Neutrophil (primary cell): ENCODE measurements around the gene PRR7.
A peak's percentile ranks its signal among the peaks of the same experiment; 100 is the strongest.

Experiments used
- H3K27ac ChIP-seq: fragments of 200-600 bp; sonication (generic); 2 replicates; pipeline ENCODE4 v1.5.1; 2016; ENCODE audit warnings: mild to moderate bottlenecking, moderate library complexity
- H3K27me3 ChIP-seq: fragments of 200-600 bp; sonication (generic); 2 replicates; pipeline ENCODE4 v1.6.0; 2016; ENCODE audit warnings: mild to moderate bottlenecking
- H3K36me3 ChIP-seq: fragments of 200-600 bp; sonication (generic); 2 replicates; pipeline ENCODE4 v1.5.1; 2017
- H3K4me1 ChIP-seq, 2 experiments: fragments of 200-600 bp in 1 of 2; sonication (generic) in 1 of 2; 1 replicate in 1 of 2; 2 replicates in 1 of 2; pipeline versions ENCODE4 v1.5.1 to v1.6.1; 2013 to 2016; ENCODE audit warnings: low read depth in 1 of 2, low read length in 1 of 2, mild to moderate bottlenecking in 1 of 2, moderate library complexity in 1 of 2; ENCODE audit not compliant: control insufficient read depth in 1 of 2, insufficient read depth in 1 of 2
- H3K4me3 ChIP-seq, 2 experiments: fragments of 200-600 bp in 1 of 2; sonication (generic) in 1 of 2; 1 replicate in 1 of 2; 2 replicates in 1 of 2; pipeline ENCODE4 v1.5.1; 2013 to 2016; ENCODE audit warnings: low read depth in 1 of 2, low read length in 1 of 2, mild to moderate bottlenecking in 1 of 2, moderate library complexity in 1 of 2
- H3K9me3 ChIP-seq: fragments of 200-600 bp; sonication (generic); 2 replicates; pipeline ENCODE4 v1.5.1; 2016
- CTCF ChIP-seq: fragments of 200-600 bp; sonication (generic); IDR thresholded peaks from 2 replicates; pipeline ENCODE4 v1.5.1; 2016; ENCODE audit warnings: antibody characterized with exemption

The PRR7 gene

DNA sequence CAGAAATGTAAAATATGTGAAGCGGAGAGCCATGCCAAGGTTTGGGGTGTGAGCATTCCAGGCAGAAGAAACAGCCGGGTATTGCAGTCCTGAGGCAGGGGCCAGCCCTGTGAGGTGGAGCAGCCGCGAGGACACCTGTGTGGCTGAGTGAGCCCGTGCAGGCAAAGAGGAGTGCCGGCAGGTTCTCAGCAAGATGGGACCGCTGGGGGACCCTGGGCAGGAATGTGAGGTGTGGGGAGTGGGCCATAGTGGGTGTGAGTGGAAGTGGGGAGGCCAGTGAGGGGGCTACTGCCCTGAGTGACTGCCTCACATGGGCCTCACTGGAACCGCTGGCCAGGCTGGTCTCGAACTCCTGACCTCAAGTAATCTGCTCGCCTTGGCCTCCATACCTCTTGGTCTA, 8.1 kb upstream of the PRR7 start:
- peaks cover 100% of the 10 kb centered on the region for H3K36me3 ChIP-seq
- peaks cover 65 to 66% of the 10 kb centered on the region in 2 experiments for H3K4me1 ChIP-seq
- no peak for TF ChIP-seq CTCF
- H3K4me3 ChIP-seq, result no peak overlapping the region
- no peaks in the 10 kb centered on the region for H3K9me3 ChIP-seq
- H3K27ac ChIP-seq, result peak overlapping the region; percentile 98
- no peaks in the 10 kb centered on the region for H3K27me3 ChIP-seq

DNA sequence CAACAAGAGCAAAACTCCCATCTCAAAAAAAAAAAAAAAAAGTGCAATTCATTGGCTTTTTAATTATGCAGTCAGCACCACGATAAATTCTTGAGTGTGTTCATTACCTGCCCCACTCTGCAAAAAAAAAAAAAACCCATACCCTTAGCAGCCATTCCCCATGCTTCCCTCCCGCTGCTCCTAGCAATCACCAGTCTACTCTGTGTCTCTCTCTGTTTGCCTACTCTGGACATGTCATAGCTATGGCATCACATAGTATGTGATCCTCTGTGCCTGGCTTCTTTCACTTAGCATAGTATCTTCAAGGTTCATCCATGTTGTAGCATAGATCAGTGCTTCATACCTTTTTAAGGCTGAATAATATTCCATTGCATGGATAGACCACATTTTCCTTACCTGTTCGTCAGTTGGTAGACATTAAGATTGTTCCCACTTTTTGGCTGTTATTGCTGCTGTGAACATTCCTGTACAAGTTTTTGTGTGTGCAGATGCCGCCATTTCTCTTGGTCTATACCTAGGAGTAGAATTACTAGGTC, 7.0 kb upstream of the PRR7 start:
- Histone ChIP-seq H3K36me3 (peaks cover 100% of the 10 kb centered on the region), H3K27ac (peak overlapping the region; percentile 98), H3K4me1 (peaks cover 65 to 66% of the 10 kb centered on the region in 2 experiments), H3K4me3 (no peak overlapping the region), H3K9me3 (no peaks in the 10 kb centered on the region), H3K27me3 (no peaks in the 10 kb centered on the region)
- TF ChIP-seq CTCF, result no peak

- H3K9me3 ChIP-seq, result no peaks in the 10 kb centered on the region
- H3K36me3 ChIP-seq, result peaks cover 96% of the 10 kb centered on the region
- TF ChIP-seq CTCF, result no peak
- peaks cover 65 to 66% of the 10 kb centered on the region in 2 experiments for H3K4me1 ChIP-seq
- no peak overlapping the region for H3K4me3 ChIP-seq
- H3K27ac ChIP-seq, result peak overlapping the region; percentile 98
- no peaks in the 10 kb centered on the region for H3K27me3 ChIP-seq
Measured at GRCh38 chr5:177440211-177440989, 6.2 kb upstream of the PRR7 start.

- Histone ChIP-seq H3K4me3 (no peak overlapping the region), H3K4me1 (peaks cover 65 to 67% of the 10 kb centered on the region in 2 experiments), H3K27ac (peak overlapping the region; percentile 98), H3K9me3 (no peaks in the 10 kb centered on the region), H3K36me3 (peaks cover 88% of the 10 kb centered on the region), H3K27me3 (no peaks in the 10 kb centered on the region)
- no peak for TF ChIP-seq CTCF
Measured at GRCh38 chr5:177440990-177441780, 5.4 kb upstream of the PRR7 start.

GRCh38 chr5:177442066-177442826, 4.4 kb upstream of the PRR7 start:
- Histone ChIP-seq H3K36me3 (peaks cover 77% of the 10 kb centered on the region), H3K9me3 (no peaks in the 10 kb centered on the region), H3K4me1 (peaks cover 65 to 67% of the 10 kb centered on the region in 2 experiments), H3K4me3 (no peak overlapping the region), H3K27me3 (no peaks in the 10 kb centered on the region), H3K27ac (peak overlapping the region; percentile 98)
- TF ChIP-seq CTCF, result no peak
